Gastrocnemius medialis (tissue), 4 donors: ENCODE data around the gene EXTL1. TPM values are rescaled to one million over a fixed set of nuclear protein-coding genes. Genes with fewer than 3 reads are reported as not detected.

ENCODE experiments used
- ATAC-seq, 2 donors: fragments of 150-250 bp; one replicate each; pipeline ENCODE4 v1.9.1; 2016
- DNase-seq, 2 donors: peaks; one replicate each; pipeline ENCODE4 v3.0.0-alpha.2; 2019
- H3K27ac ChIP-seq, 4 donors: fragments of 200-600 bp; sonication (generic); 1 replicate in 1 of 4; 2 replicates in 3 of 4; pipeline ENCODE4 v1.5.1; 2016 to 2018; ENCODE audit warnings: mild to moderate bottlenecking in 2 of 4, moderate library complexity in 1 of 4
- H3K27me3 ChIP-seq, 3 donors: fragments of 200-600 bp; sonication (generic) in 2 of 3; 1 replicate in 1 of 3; 2 replicates in 2 of 3; pipeline versions ENCODE4 v1.5.1 to v1.6.0; 2016 to 2019; ENCODE audit warnings: mild to moderate bottlenecking in 1 of 3, moderate library complexity in 1 of 3
- H3K36me3 ChIP-seq, 2 donors: fragments of 200-600 bp; sonication (generic) in 1 of 2; one replicate each; pipeline ENCODE4 v1.5.1; 2017 to 2018
- H3K4me1 ChIP-seq, 2 donors: fragments of 200-600 bp; sonication (generic) in 1 of 2; one replicate each; pipeline ENCODE4 v1.5.1; 2016 to 2017; ENCODE audit warnings: mild to moderate bottlenecking in 2 of 2
- H3K4me3 ChIP-seq, 4 donors: fragments of 200-600 bp; sonication (generic) in 3 of 4; 1 replicate in 1 of 4; 2 replicates in 3 of 4; pipeline ENCODE4 v1.5.1; 2016 to 2019; ENCODE audit warnings: mild to moderate bottlenecking in 2 of 4
- H3K9me3 ChIP-seq, 3 donors: fragments of 200-600 bp; sonication (generic) in 2 of 3; 1 replicate in 1 of 3; 2 replicates in 2 of 3; pipeline ENCODE4 v1.5.1; 2016 to 2019
- CTCF ChIP-seq, 5 experiments: fragments of 450-650 bp in 3 of 5; fragments of 200-600 bp in 2 of 5; sonication (generic) in 2 of 5; IDR thresholded peaks in 4 of 5; conservative IDR thresholded peaks in 1 of 5; 1 replicate in 4 of 5; 2 replicates in 1 of 5; pipeline ENCODE4 v1.5.1; 2016 to 2019; ENCODE audit warnings: antibody characterized with exemption in 5 of 5, mild to moderate bottlenecking in 3 of 5, moderate library complexity in 3 of 5
- POLR2A ChIP-seq, 2 donors: fragments of 450-650 bp; IDR thresholded peaks; one replicate each; pipeline ENCODE4 v1.6.1; 2017; ENCODE audit warnings: antibody characterized with exemption in 2 of 2, mild to moderate bottlenecking in 2 of 2, moderate library complexity in 2 of 2
- in situ Hi-C, 4 donors: fragments of 200-750 bp; cut with MboI; loops; one replicate each; pipeline versions ENCODE4 v1.15.0 to v1.8.0; 2017; ENCODE audit warnings: low sequenced_read_pairs in 4 of 4
- intact Hi-C: fragments of 100-400 bp; cut with DNase I; formaldehyde crosslinking; loops from one replicate; pipeline ENCODE4 v1.15.1; 2023; ENCODE audit warnings: low total_unique reads
- total RNA-seq, 4 donors: library from RNA; depleted of rRNA; stranded (reverse); fragments of >200 nt; gene quantifications; one replicate each; pipeline versions ENCODE4 v1.1.0 to v1.2.3, GENCODE V29; 2016

The EXTL1 gene
- total RNA-seq, 4 donors from 2014 or later: 0.33 to 0.95 TPM; not detected in 2

GRCh38 chr1:26069941-26070295 lies 48.3 kb downstream of the EXTL1 start:
- H3K27me3 ChIP-seq: no peaks in the 10 kb centered on the region
- ATAC-seq: no peak
- no peak overlapping the region for H3K4me3 ChIP-seq
- no peaks in the 10 kb centered on the region for H3K9me3 ChIP-seq
- H3K27ac ChIP-seq: peak overlapping the region; percentile 88 to 96 (median 93)
- in situ Hi-C loops: no loop called here
- no peak for TF ChIP-seq POLR2A (IDR thresholded peaks at IDR 0.05)
- TF ChIP-seq CTCF (IDR thresholded peaks at IDR 0.05 in 4 of 5, conservative IDR thresholded peaks at IDR 0.05 in 1 of 5): no peak
- H3K36me3 ChIP-seq: peaks cover 11 to 20% of the 10 kb centered on the region in 2 donors
- intact Hi-C loops: no loop called here
- H3K4me1 ChIP-seq: peaks cover 35 to 55% of the 10 kb centered on the region in 2 donors
- no peak for DNase-seq

- DNase-seq (no peak), ATAC-seq (no peak)
- intact Hi-C loops: no loop called here
- in situ Hi-C loops: no loop called here
- Histone ChIP-seq H3K9me3 (no peaks in the 10 kb centered on the region), H3K4me3 (no peak overlapping the region), H3K36me3 (peaks cover 6 to 15% of the 10 kb centered on the region in 2 donors), H3K27ac (peak overlapping the region; percentile 88 to 96 (median 93)), H3K4me1 (peaks cover 39 to 60% of the 10 kb centered on the region in 2 donors), H3K27me3 (no peaks in the 10 kb centered on the region)
- TF ChIP-seq POLR2A (IDR thresholded peaks at IDR 0.05) (no peak), CTCF (IDR thresholded peaks at IDR 0.05 in 4 of 5, conservative IDR thresholded peaks at IDR 0.05 in 1 of 5) (no peak)
Measured at GRCh38 chr1:26070296-26070962, 48.9 kb downstream of the EXTL1 start.

DNA sequence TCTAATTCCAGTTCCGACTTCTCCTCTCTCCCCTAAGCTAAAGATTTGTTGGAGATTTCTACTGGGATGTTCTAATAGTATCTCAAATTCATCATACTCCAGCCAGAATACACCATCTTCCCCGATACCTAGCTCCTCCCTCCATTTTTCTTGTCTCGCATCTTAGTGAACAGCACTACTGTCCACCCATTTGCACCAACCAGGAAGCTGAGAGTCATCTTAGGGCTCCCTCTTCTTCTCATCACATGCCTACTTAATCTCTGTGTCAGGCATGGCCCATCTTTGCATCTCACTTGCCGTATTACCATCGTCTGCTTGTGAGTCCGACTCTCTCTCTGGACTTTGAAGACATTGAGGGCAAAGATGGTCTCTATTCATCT lies 49.4 kb downstream of the EXTL1 start:
- TF ChIP-seq POLR2A (IDR thresholded peaks at IDR 0.05): no peak
- no peak for TF ChIP-seq CTCF (IDR thresholded peaks at IDR 0.05 in 4 of 5, conservative IDR thresholded peaks at IDR 0.05 in 1 of 5)
- H3K36me3 ChIP-seq: peaks cover under 1 to 9% of the 10 kb centered on the region in 2 donors
- H3K27ac ChIP-seq: peak overlapping the region; percentile 88 to 96 (median 93)
- DNase-seq (no peak), ATAC-seq (no peak)
- in situ Hi-C loops: no loop called here
- H3K9me3 ChIP-seq: no peaks in the 10 kb centered on the region
- H3K27me3 ChIP-seq: no peaks in the 10 kb centered on the region
- H3K4me3 ChIP-seq: peak overlapping the region in 1 of 4 donors; percentile 29
- peaks cover 40 to 64% of the 10 kb centered on the region in 2 donors for H3K4me1 ChIP-seq
- intact Hi-C loops: no loop called here

DNA sequence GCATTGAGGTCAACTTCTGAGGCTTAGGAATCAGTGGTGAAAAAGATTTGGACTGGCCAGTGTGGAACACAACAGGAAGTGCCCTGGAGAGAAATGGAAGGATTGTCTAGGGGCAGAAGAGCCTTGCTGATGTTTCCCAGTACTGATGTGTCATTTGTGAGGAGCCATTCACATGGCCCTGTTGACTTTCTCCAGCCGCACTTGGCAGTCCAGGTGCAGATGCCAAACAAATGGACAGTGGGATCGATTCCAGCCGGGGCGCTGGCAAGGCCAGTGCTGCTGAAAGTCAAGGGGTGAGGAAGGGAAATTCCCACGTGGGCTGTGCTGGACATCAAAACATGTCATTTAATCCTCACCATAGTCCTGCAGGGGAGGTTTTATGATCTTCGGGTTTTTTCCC lies 50.7 kb downstream of the EXTL1 start:
- peak; percentile 51 to 56 for ATAC-seq
- H3K36me3 ChIP-seq: no peaks in the 10 kb centered on the region
- TF ChIP-seq POLR2A (IDR thresholded peaks at IDR 0.05) (peak in 1 of 2 donors; percentile 59), CTCF (IDR thresholded peaks at IDR 0.05 in 4 of 5, conservative IDR thresholded peaks at IDR 0.05 in 1 of 5) (no peak)
- H3K27me3 ChIP-seq: no peaks in the 10 kb centered on the region
- H3K27ac ChIP-seq: peak overlapping the region; percentile 88 to 96 (median 93)
- peaks cover 48 to 72% of the 10 kb centered on the region in 2 donors for H3K4me1 ChIP-seq
- H3K9me3 ChIP-seq: no peaks in the 10 kb centered on the region
- intact Hi-C loops (loop anchor here (1.0 to 2.0 kb wide), 2 partner anchors 22 to 36 kb away; no protein-coding TSS in a partner anchor), in situ Hi-C loops (no loop called here)
- DNase-seq: peak; percentile 95 to 97
- H3K4me3 ChIP-seq: peak overlapping the region in 2 of 4 donors; percentile 29 to 30
